Measurements from ENCODE around the gene NDUFA8. TPM values are rescaled to one million over a fixed set of nuclear protein-coding genes. Genes with fewer than 3 reads are reported as not detected.

Gene NDUFA8
- total and polyA plus RNA-seq, 9 of the 15 experiments (the other 6 are each of a cell fraction or from before 2014, with no cell fraction given): 105 to 212 (median 133) TPM

DNA sequence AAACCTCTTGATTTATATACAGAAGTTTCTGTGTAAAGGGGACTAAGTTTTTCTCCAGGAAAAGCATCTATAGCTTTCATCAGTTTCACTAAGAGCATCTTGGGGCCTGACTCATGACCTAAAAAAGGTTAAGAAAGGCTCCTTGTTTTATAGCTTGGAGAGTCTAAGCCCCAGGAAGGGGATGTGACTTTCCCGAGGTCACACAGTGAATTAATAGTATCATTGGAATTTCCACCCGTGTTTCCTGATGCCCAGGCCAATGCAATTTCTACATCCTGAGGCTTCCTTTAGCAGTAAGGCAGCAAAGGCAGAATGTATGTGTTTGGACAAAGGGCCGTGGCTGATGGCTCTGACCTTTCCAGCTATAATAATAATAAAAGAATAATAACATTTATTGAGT, 8.8 kb upstream of the NDUFA8 start:
- in situ Hi-C loops (cut with MboI) (no loop called here), intact Hi-C loops (cut with micrococcal nuclease) (no loop called here)
- no peak overlapping the region for H3K9ac ChIP-seq (ENCODE audit: insufficient read depth in 1 of 2, low read depth in 2 of 2, low read length in 2 of 2)
- peaks cover 9 to 17% of the 10 kb centered on the region in 2 experiments; a peak in 3 of 5 replicates for H3K4me1 ChIP-seq (replicated peaks in 1 of 2; ENCODE audit: control insufficient read depth in 2 of 2, insufficient read depth in 2 of 2, low read length in 2 of 2)
- no peaks in the 10 kb centered on the region for H3K27me3 ChIP-seq (ENCODE audit: control insufficient read depth in 2 of 2, insufficient read depth in 2 of 2, low read length in 2 of 2)
- CTCF ChIA-PET (ENCODE audit: low intra/inter-chr PET ratio): no interaction called here
- H2AFZ ChIP-seq (ENCODE audit: low read depth, low read length): no peak overlapping the region
- H3K4me2 ChIP-seq (ENCODE audit: insufficient read depth, low read length): no peak overlapping the region
- H3K9me1 ChIP-seq (ENCODE audit: control insufficient read depth, insufficient read depth, low read length): no peaks in the 10 kb centered on the region
- H3K9me3 ChIP-seq (replicated peaks; ENCODE audit: control insufficient read depth, insufficient read depth, low read depth, low read length): no peaks in the 10 kb centered on the region
- no peak for ATAC-seq
- FAIRE-seq: no peak
- H3K36me3 ChIP-seq (ENCODE audit: control insufficient read depth, insufficient read depth, low read length): no peaks in the 10 kb centered on the region
- no peaks in the 10 kb centered on the region for H3K79me2 ChIP-seq (ENCODE audit: control insufficient read depth, insufficient read depth, low read length)
- no peaks in the 10 kb centered on the region for H4K20me1 ChIP-seq (replicated peaks; ENCODE audit: control insufficient read depth, insufficient read depth, low read length)
- DNase-seq (ENCODE audit: extremely low read depth in 1 of 4, low spot score in 3 of 4): no peak
- WGBS (ENCODE audit: insufficient coverage, low coverage, missing lambda C conversion rate): 23% methylated on average over 3 of the region's 3 CpGs
- BruUV-seq (replicated peaks): no TSS peak
- H3K4me3 ChIP-seq: no peak overlapping the region
- POLR2A ChIA-PET: interaction anchor here (1.2 to 1.4 kb wide), 2 partner anchors 9 to 14 kb away, joined by 4 read pairs; no protein-coding TSS in a partner anchor
- no peak overlapping the region for H3K27ac ChIP-seq (ENCODE audit: extremely low read depth, low read depth, low read length)
- TF ChIP-seq TBP (optimal IDR thresholded peaks at IDR 0.05; ENCODE audit: low read depth, low read length) (no peak), HOXB6 (CRISPR knock-in tag; IDR thresholded peaks at IDR 0.05; ENCODE audit: borderline replicate concordance) (no peak), CLOCK (CRISPR knock-in tag; IDR thresholded peaks at IDR 0.05; ENCODE audit: borderline replicate concordance) (no peak), POLR2G (IDR thresholded peaks at IDR 0.05; ENCODE audit: low read depth, low read length) (no peak), RFX1 (IDR thresholded peaks at IDR 0.05) (no peak), MAZ (CRISPR knock-in tag; conservative IDR thresholded peaks at IDR 0.05 in 1 of 2, IDR thresholded peaks at IDR 0.05 in 1 of 2) (no peak), POLR2A (conservative IDR thresholded peaks at IDR 0.05) (no peak), KAT2B (IDR thresholded peaks at IDR 0.05; ENCODE audit: low read depth, low read length) (no peak), ZSCAN29 (IDR thresholded peaks at IDR 0.05) (no peak), ZKSCAN8 (CRISPR knock-in tag; IDR thresholded peaks at IDR 0.05) (no peak), C11orf30 (IDR thresholded peaks at IDR 0.05; ENCODE audit: low read depth) (no peak), ZNF644 (tag; IDR thresholded peaks at IDR 0.05; ENCODE audit: low read depth) (no peak)
- TF ChIP-seq, protein P1, sequence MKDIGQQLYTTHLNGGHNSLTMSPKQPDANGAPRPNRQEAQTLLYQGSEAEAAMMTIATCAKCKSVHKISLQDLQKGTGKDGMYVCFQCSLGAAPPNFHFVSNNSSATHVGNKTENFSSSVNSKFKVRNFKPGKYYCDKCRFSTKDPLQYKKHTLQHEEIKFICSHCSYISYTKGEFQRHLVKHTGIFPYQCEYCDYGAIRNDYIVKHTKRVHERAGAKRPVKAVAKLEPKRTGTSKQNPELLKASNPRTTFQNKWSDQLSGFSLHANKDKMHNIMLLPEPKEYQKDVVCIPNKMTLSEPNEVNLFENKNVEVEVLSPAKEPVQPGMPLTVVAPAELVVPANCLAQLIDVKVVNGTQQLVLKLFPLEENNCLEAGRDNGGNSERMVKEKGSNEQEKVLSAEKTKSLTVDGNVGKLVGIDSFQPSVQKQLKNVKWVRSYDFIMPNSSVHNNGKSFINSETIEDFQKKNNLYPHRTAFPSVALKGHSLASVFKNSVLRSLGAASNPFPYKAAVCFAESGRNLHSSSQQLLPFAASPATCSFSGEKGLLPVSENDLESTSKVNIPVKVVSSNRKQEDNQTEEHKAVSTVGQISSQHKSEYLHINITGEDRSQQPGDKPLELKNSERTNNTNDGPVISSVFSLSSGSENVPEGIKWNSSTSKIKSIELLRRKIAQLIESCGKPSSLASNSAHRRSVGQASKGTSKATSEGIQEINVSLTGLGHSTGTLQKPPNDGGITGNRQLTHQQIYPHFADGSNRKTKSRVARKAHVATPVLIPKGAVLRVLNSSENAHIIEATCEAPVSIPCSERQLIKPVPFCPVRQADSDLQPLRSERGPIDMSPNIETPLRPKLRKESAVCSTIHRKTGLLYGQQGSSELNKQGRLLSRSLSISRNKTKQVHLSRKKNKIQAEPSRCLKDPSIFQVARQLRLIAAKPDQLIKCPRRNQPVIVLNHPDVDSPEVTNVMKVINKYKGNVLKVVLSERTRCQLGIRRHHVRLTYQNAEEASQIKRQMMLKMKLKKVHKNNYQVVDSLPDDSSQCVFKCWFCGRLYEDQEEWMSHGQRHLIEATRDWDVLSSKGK (CRISPR knock-in tag; IDR thresholded peaks at IDR 0.05): no peak
- TF ChIP-seq, protein P2, sequence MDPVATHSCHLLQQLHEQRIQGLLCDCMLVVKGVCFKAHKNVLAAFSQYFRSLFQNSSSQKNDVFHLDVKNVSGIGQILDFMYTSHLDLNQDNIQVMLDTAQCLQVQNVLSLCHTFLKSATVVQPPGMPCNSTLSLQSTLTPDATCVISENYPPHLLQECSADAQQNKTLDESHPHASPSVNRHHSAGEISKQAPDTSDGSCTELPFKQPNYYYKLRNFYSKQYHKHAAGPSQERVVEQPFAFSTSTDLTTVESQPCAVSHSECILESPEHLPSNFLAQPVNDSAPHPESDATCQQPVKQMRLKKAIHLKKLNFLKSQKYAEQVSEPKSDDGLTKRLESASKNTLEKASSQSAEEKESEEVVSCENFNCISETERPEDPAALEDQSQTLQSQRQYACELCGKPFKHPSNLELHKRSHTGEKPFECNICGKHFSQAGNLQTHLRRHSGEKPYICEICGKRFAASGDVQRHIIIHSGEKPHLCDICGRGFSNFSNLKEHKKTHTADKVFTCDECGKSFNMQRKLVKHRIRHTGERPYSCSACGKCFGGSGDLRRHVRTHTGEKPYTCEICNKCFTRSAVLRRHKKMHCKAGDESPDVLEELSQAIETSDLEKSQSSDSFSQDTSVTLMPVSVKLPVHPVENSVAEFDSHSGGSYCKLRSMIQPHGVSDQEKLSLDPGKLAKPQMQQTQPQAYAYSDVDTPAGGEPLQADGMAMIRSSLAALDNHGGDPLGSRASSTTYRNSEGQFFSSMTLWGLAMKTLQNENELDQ (CRISPR knock-in tag; IDR thresholded peaks at IDR 0.05; ENCODE audit: borderline replicate concordance): no peak

Data from K562 (cell line).